CD8-positive, alpha-beta memory T cell (primary cell): ENCODE data around the gene RNU6-8. TPM values are rescaled to one million over a fixed set of nuclear protein-coding genes. Genes with fewer than 3 reads are reported as not detected.

Experiments
- CTCF ChIA-PET: fragments of 350-600 bp; sonication (Branson Sonifier 250); formaldehyde crosslinking; loops from one replicate; lab custom pipeline; 2021; ENCODE audit warnings: antibody characterized with exemption; lab: Charles Lee
- POLR2A ChIA-PET: fragments of 350-600 bp; sonication (Branson Sonifier 250); formaldehyde crosslinking; loops from one replicate; lab custom pipeline; 2021; ENCODE audit warnings: antibody characterized with exemption; lab: Charles Lee
- DNase-seq, 5 donors: peaks; one replicate each; pipeline versions ENCODE4 v3.0.0 to v3.0.0-alpha.2; 2020 to 2022; ENCODE audit warnings: mixed read lengths in 1 of 5
- H3K27ac ChIP-seq: one replicate; pipeline ENCODE4 v1.7.0; 2013; ENCODE audit warnings: low read depth, mild to moderate bottlenecking, low read length, moderate library complexity
- H3K27me3 ChIP-seq: 2 replicates; pipeline ENCODE4 v1.7.0; 2013; ENCODE audit warnings: low read length, mild to moderate bottlenecking; ENCODE audit not compliant: insufficient read depth, poor library complexity, severe bottlenecking
- H3K36me3 ChIP-seq: 2 replicates; pipeline ENCODE4 v1.7.0; 2013; ENCODE audit warnings: mild to moderate bottlenecking, low read length, moderate library complexity; ENCODE audit not compliant: insufficient read depth
- H3K4me1 ChIP-seq: 2 replicates; pipeline ENCODE4 v1.7.0; 2013; ENCODE audit warnings: mild to moderate bottlenecking, low read length, moderate library complexity; ENCODE audit not compliant: insufficient read depth
- H3K4me3 ChIP-seq: 2 replicates; pipeline ENCODE4 v1.7.0; 2013; ENCODE audit warnings: mild to moderate bottlenecking, low read length
- H3K9me3 ChIP-seq: 2 replicates; pipeline ENCODE4 v1.7.0; 2013; ENCODE audit warnings: mild to moderate bottlenecking, low read length
- H3K27ac Mint-ChIP-seq, 8 donors: one replicate each; pipeline ENCODE4 v1.8.0; 2020 to 2021; ENCODE audit warnings: mixed read lengths in 8 of 8, mild to moderate bottlenecking in 6 of 8, inconsistent platforms in 3 of 8, moderate library complexity in 3 of 8
- H3K27me3 Mint-ChIP-seq, 2 donors: one replicate each; pipeline ENCODE4 v1.8.0; 2020 to 2021; ENCODE audit warnings: mixed read lengths in 2 of 2, mild to moderate bottlenecking in 1 of 2, moderate library complexity in 1 of 2
- H3K36me3 Mint-ChIP-seq, 3 donors: one replicate each; pipeline ENCODE4 v1.8.0; 2020 to 2021; ENCODE audit warnings: mixed read lengths in 3 of 3, inconsistent platforms in 1 of 3, mild to moderate bottlenecking in 1 of 3
- H3K4me1 Mint-ChIP-seq, 3 donors: one replicate each; pipeline ENCODE4 v1.8.0; 2020 to 2021; ENCODE audit warnings: mixed read lengths in 3 of 3, inconsistent platforms in 1 of 3, mild to moderate bottlenecking in 1 of 3
- H3K4me3 Mint-ChIP-seq, 7 donors: one replicate each; pipeline ENCODE4 v1.8.0; 2020 to 2021; ENCODE audit warnings: mixed read lengths in 7 of 7, mild to moderate bottlenecking in 6 of 7, moderate library complexity in 4 of 7, inconsistent platforms in 2 of 7
- H3K9me3 Mint-ChIP-seq, 5 donors: one replicate each; pipeline ENCODE4 v1.8.0; 2020 to 2022; ENCODE audit warnings: mixed read lengths in 5 of 5, mild to moderate bottlenecking in 3 of 5, moderate library complexity in 2 of 5, inconsistent platforms in 1 of 5
- polyA plus RNA-seq: library from polyadenylated mRNA; unstranded; fragments of 300-500 nt; fragmentation: Illumina TruSeq; gene quantifications from one replicate; pipeline ENCODE4 v1.2.3, GENCODE V29; 2021
- total RNA-seq, 2 experiments: library from RNA; stranded (reverse); gene quantifications; one replicate each; pipeline ENCODE4 v1.2.3, GENCODE V29; 2021

The RNU6-8 gene
- total and polyA plus RNA-seq, 3 experiments from 2014 or later, result not detected

DNA sequence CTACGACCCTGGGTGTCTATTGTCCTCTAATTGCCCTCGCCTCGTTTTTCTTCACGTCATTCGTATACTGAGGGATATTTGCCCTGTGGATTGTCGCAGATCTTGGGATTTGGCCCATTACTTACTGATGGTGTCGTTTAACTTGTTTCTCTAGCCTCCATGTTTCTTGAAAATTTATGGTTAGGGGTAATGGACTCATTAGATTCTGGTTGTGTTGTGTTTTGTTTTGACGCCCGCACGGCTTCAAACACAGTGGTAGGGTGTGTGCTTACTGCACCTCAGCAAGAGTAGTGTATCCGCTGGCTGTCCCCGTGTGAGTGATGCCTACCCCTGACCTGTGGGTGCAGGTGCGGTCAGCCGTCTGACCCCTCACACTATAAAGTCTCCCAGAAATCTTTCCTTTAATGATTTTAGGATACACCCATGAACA, 874 bp upstream of the RNU6-8 start:
- POLR2A ChIA-PET, result interaction anchor here (0.7 to 3.0 kb wide), 2 partner anchors 127 to 746 kb away, joined by 3 to 21 read pairs; partner anchors contain the start of genes ARHGAP5 and DTD2
- DNase-seq, result peak in 2 of 5 donors; percentile 3 to 46

DNA sequence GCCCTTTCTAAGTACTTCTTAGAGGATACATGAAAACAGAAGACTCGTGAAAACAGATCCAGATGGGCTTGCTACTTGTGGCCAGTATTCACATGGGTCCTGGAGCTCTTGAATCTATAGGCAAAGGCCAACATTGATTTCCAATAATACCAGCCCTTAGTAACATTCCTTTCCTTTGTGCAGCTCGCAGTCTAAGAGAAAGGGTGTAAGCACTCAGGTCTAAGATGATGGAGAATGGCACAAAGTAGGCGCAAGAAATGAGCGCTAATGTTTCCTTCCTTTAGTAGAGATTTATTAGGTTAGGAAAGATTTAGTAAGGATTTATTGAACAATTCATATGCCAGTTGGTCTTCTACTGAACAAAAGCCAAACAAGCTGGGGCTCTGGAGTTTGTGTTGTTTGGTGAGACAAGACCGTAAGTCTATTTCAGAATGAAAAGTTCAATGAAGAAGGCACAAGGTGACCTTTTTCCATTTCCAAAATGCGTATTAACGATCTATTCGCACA, 525 bp downstream of the RNU6-8 start:
- DNase-seq, result no peak
- POLR2A ChIA-PET, result interaction anchor here (0.8 to 3.0 kb wide), 2 partner anchors 126 to 1176 kb away, joined by 4 to 21 read pairs; partner anchors contain the start of gene ARHGAP5
- CTCF ChIA-PET, result interaction anchor here (0.7 to 1.9 kb wide), 2 partner anchors 125 to 127 kb away, joined by 3 to 18 read pairs; partner anchors contain the start of gene ARHGAP5

More for the DNA sequence above, 874 bp upstream of the RNU6-8 start:
- H3K27ac Mint-ChIP-seq, result peak overlapping the region; percentile 7 to 100 (median 96)
- CTCF ChIA-PET, result interaction anchor here (1.9 kb wide), 1 partner anchor 129 kb away, joined by 18 read pairs; the partner anchor contains the start of gene ARHGAP5
- H3K9me3 Mint-ChIP-seq, result peaks cover 0 to 3% (median 0%) of the 10 kb centered on the region in 5 donors
- Histone ChIP-seq H3K4me1 (peaks cover 16% of the 10 kb centered on the region), H3K27ac (peak overlapping the region; percentile 97), H3K4me3 (peak overlapping the region; percentile 85), H3K36me3 (no peaks in the 10 kb centered on the region), H3K27me3 (no peaks in the 10 kb centered on the region), H3K9me3 (no peaks in the 10 kb centered on the region)
- H3K4me3 Mint-ChIP-seq, result peak overlapping the region; percentile 85 to 97 (median 92)
- peaks cover 29 to 43% (median 40%) of the 10 kb centered on the region in 3 donors for H3K4me1 Mint-ChIP-seq
- H3K36me3 Mint-ChIP-seq, result peaks cover 0 to 14% (median 0%) of the 10 kb centered on the region in 3 donors
- H3K27me3 Mint-ChIP-seq, result peaks cover 3 to 12% of the 10 kb centered on the region in 2 donors

DNA sequence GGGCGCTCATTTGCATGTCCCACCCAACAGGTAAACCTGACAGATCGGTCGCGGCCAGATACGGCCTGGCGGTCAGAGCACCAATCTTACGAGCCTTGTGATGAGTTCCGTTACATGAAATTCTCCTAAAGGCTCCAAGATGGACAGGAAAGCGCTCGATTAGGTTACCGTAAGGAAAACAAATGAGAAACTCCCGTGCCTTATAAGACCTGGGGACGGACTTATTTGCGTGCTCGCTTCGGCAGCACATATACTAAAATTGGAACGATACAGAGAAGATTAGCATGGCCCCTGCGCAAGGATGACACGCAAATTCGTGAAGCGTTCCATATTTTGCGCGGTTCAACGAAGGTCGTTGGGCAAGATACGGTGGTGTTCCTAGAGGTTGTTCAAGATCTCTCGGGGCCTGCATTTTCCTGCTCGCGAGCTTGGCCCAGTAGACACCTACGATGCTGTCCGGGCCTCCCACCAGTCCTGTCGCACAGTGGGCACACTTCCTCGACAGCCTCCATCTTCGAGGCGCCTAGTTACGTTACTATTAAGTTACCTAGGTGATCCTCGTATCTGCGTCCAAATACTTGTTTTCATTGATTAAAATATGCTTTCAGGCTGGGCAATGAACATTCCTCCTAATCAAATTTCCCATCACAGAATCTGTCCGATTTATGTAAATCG, 1.1 kb downstream of the RNU6-8 start, which contains the start of gene RNU6-7:
TSS of gene RNU6-7 (plus strand) at position 230 of the 675 bp plus-strand sequence.
- CTCF ChIA-PET, result interaction anchor here (0.7 to 1.9 kb wide), 2 partner anchors 124 to 127 kb away, joined by 3 to 18 read pairs; partner anchors contain the start of gene ARHGAP5
- Histone ChIP-seq H3K36me3 (no peaks in the 10 kb centered on the region), H3K4me1 (peaks cover 16% of the 10 kb centered on the region), H3K4me3 (peak within 1 kb of the TSS; percentile 85), H3K27ac (peak within 1 kb of the TSS; percentile 97), H3K27me3 (no peaks in the 10 kb centered on the region), H3K9me3 (no peaks in the 10 kb centered on the region)
- Mint-ChIP-seq H3K36me3 (peaks cover 0 to 14% (median 0%) of the 10 kb centered on the region in 3 donors), H3K4me3 (peak within 1 kb of the TSS; percentile 85 to 97 (median 92)), H3K9me3 (peaks cover 0 to 3% (median 0%) of the 10 kb centered on the region in 5 donors), H3K27me3 (peaks cover 6 to 8% of the 10 kb centered on the region in 2 donors), H3K4me1 (peaks cover 29 to 43% (median 40%) of the 10 kb centered on the region in 3 donors), H3K27ac (peak within 1 kb of the TSS; percentile 95 to 100 (median 99))
- DNase-seq, result peak in 4 of 5 donors; percentile 1 to 81 (median 51)
- POLR2A ChIA-PET, result interaction anchor here (0.8 to 3.0 kb wide), 2 partner anchors 125 to 1175 kb away, joined by 4 to 21 read pairs; partner anchors contain the start of gene ARHGAP5

More for the DNA sequence above, 525 bp downstream of the RNU6-8 start:
- Mint-ChIP-seq H3K36me3 (peaks cover 0 to 14% (median 0%) of the 10 kb centered on the region in 3 donors), H3K9me3 (peaks cover 0 to 3% (median 0%) of the 10 kb centered on the region in 5 donors), H3K4me3 (peak overlapping the region; percentile 85 to 97 (median 92)), H3K27ac (peak overlapping the region; percentile 95 to 100 (median 99)), H3K4me1 (peaks cover 29 to 43% (median 40%) of the 10 kb centered on the region in 3 donors), H3K27me3 (peaks cover 3 to 8% of the 10 kb centered on the region in 2 donors)
- Histone ChIP-seq H3K27me3 (no peaks in the 10 kb centered on the region), H3K27ac (peak overlapping the region; percentile 97), H3K36me3 (no peaks in the 10 kb centered on the region), H3K9me3 (no peaks in the 10 kb centered on the region), H3K4me1 (peaks cover 16% of the 10 kb centered on the region), H3K4me3 (peak overlapping the region; percentile 85)

DNA sequence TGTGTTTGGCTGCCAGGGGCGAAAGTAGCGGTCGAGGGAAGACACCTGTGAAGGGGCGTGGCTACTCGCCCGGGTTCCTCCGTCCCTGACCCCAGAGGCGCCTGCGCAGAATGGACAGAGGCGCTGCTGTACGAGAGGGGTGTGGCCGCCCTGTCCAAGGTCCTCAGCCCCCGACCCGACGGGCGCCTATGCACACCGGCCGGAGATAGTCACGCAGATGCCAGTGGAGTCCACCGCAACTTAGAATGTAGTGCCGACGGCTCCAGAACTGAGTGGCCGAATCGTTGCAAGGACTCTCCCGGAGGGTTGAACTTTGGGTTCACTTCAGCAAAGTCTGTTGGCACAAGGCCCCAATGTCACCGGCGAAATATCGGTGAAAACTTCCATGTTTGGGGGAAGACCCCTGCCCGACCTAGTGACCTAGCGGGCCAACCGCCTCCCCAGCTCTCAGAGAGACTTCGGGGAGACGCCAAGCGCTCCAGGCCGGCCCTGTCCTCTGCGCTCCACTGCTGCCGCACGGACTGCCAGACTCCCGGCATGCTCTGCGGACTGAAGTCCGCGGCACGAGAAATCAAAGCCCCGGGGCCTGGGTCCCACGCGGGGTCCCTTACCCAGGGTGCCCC, 1.8 kb downstream of the RNU6-8 start:
- DNase-seq, result peak; percentile 54 to 82 (median 65)
- Histone ChIP-seq H3K27me3 (no peaks in the 10 kb centered on the region), H3K4me3 (peak overlapping the region; percentile 85), H3K9me3 (no peaks in the 10 kb centered on the region), H3K4me1 (peaks cover 16% of the 10 kb centered on the region), H3K27ac (peak overlapping the region; percentile 97), H3K36me3 (no peaks in the 10 kb centered on the region)
- H3K27me3 Mint-ChIP-seq, result peaks cover 8 to 9% of the 10 kb centered on the region in 2 donors
- H3K9me3 Mint-ChIP-seq, result peaks cover 0 to 3% (median 0%) of the 10 kb centered on the region in 5 donors
- peaks cover 0 to 14% (median 0%) of the 10 kb centered on the region in 3 donors for H3K36me3 Mint-ChIP-seq
- peaks cover 29 to 43% (median 40%) of the 10 kb centered on the region in 3 donors for H3K4me1 Mint-ChIP-seq
- H3K27ac Mint-ChIP-seq, result peak overlapping the region; percentile 93 to 100 (median 99)
- ChIA-PET POLR2A (interaction anchor here (3.0 kb wide), 1 partner anchor 125 kb away, joined by 21 read pairs; the partner anchor contains the start of gene ARHGAP5), CTCF (no interaction called here)
- peak overlapping the region; percentile 85 to 97 (median 92) for H3K4me3 Mint-ChIP-seq

DNA sequence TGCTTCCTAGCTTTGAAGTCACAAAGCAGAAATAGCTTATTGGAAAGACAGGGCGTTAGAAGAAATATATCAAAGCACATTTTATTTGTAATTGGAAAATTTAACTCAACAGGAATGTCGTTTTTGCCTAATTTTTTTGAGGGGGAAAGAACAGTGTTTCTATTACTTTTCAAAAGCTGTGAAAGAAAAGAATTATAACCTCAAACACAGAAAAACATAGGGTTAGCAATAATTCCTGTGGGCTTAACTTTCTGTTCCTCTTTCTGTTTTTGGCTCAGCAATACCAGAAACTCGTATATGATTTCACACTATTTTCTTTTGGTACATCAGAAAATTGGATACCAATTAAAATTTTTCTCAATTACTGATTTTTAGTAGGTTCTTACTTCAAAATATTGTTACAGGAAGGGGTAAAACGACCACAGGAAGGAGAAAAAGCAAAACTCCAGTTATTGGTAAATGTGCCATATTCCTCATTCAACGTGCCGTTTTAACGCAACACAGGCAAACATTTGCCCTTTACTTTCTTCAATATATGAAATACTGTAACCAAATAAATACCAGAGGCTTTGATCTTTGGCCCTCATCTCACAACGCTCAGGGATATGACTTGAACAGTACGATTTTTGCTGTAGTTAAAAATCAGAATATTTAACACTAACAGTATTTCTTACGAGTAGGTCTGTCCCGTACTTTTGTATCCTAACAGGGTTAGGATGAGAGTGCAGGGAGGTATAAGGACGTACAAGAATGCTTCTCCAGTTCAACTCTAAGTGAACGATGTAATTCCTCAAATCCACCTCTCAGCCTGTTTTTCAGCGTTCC, 2.5 kb downstream of the RNU6-8 start:
- Histone ChIP-seq H3K36me3 (no peaks in the 10 kb centered on the region), H3K27ac (no peak overlapping the region), H3K9me3 (no peaks in the 10 kb centered on the region), H3K4me1 (peaks cover 16% of the 10 kb centered on the region), H3K27me3 (no peaks in the 10 kb centered on the region), H3K4me3 (peak overlapping the region; percentile 85)
- H3K4me1 Mint-ChIP-seq, result peaks cover 29 to 43% (median 40%) of the 10 kb centered on the region in 3 donors
- peaks cover 0 to 3% (median 0%) of the 10 kb centered on the region in 5 donors for H3K9me3 Mint-ChIP-seq
- peak overlapping the region; percentile 85 to 97 (median 92) for H3K4me3 Mint-ChIP-seq
- peaks cover 0 to 14% (median 0%) of the 10 kb centered on the region in 3 donors for H3K36me3 Mint-ChIP-seq
- CTCF ChIA-PET, result interaction anchor here (0.7 to 1.3 kb wide), 4 partner anchors 10 to 116 kb away, joined by 3 to 5 read pairs (median 4); no protein-coding TSS in a partner anchor
- DNase-seq, result no peak
- peak overlapping the region in 7 of 8 donors; percentile 95 to 100 (median 99) for H3K27ac Mint-ChIP-seq
- POLR2A ChIA-PET, result interaction anchor here (0.7 to 3.0 kb wide), 2 partner anchors 124 kb away, joined by 7 to 21 read pairs; partner anchors contain the start of gene ARHGAP5
- peaks cover 8 to 13% of the 10 kb centered on the region in 2 donors for H3K27me3 Mint-ChIP-seq

DNA sequence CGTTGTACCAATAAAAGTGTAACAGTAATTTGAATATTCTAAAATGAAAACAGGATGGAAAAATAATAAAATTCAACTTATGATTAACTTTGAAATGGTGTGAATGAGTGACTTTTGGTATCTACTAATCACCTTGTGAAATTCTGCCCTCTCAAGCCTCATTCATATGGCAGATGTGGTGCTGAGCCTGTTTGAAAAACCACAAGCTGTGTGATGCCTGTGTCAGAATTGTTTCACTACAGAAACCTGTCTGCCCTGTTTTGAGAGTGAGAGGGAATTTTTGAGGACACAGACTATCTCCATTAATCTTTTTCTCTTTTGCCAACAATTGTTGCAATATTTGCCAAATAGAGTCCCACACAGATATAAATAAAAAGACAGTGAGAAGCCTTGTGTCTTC, 5.2 kb downstream of the RNU6-8 start:
- Mint-ChIP-seq H3K27ac (no peak overlapping the region), H3K9me3 (no peaks in the 10 kb centered on the region), H3K4me1 (peaks cover 20 to 27% (median 26%) of the 10 kb centered on the region in 3 donors), H3K4me3 (peak overlapping the region in 1 of 7 donors; percentile 20), H3K27me3 (peaks cover 6 to 29% of the 10 kb centered on the region in 2 donors), H3K36me3 (peaks cover 0 to 8% (median 0%) of the 10 kb centered on the region in 3 donors)
- POLR2A ChIA-PET, result no interaction called here
- no peak overlapping the region for H3K27ac ChIP-seq
- no peak overlapping the region for H3K4me3 ChIP-seq
- H3K27me3 ChIP-seq, result no peaks in the 10 kb centered on the region
- CTCF ChIA-PET, result interaction anchor here (1.1 kb wide), 1 partner anchor 121 kb away, joined by 4 read pairs; the partner anchor contains the start of gene ARHGAP5
- no peaks in the 10 kb centered on the region for H3K36me3 ChIP-seq
- DNase-seq, result no peak
- H3K9me3 ChIP-seq, result no peaks in the 10 kb centered on the region
- peaks cover 6% of the 10 kb centered on the region for H3K4me1 ChIP-seq
